GM10847 (cell line): ENCODE data around the gene FNBP1.

Experiments used
- POLR2A ChIP-seq: IDR thresholded peaks from 2 replicates; pipeline ENCODE4 v1.6.1; 2011; ENCODE audit not compliant: insufficient read length; ENCODE audit errors: extremely low read depth

Gene FNBP1

DNA sequence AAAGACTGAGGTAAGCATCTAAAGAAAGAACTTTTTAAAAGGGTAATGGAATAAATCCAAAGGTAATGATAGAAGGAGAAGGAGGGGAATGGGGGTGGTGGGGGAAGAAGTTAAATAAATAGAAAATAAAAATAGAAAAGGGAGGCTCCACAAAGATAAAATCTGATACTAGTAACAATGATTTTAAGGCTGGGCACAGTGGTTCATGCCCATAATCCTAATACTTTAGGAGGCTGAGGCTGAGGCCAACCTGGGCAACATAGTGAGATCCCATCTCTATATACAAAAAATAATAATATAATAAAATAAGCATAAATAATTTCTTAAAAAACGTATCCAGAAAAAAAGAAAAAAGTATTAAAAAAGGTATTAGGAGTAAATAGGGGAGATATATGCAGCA is 89.3 kb downstream of the FNBP1 start:
- no peak for TF ChIP-seq POLR2A

DNA sequence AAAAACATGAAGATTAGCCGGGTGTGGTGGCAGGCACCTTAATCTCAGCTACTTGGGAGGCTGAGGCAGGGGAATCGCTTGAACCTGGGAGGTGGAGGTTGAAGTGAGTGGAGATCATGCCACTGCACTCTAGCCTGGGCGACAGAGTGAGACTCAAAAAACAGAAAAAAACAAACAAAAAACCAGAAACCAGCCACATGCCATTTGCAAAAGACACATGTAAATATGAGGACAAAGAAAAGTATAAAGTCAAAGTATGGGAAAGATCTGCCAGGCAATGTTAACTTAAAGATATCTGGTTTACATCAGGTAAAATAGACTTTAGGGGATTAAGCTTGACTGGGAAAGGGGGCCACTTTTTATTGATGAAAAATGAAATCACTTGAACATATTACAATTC is 90.7 kb downstream of the FNBP1 start:
- TF ChIP-seq POLR2A, result no peak

DNA sequence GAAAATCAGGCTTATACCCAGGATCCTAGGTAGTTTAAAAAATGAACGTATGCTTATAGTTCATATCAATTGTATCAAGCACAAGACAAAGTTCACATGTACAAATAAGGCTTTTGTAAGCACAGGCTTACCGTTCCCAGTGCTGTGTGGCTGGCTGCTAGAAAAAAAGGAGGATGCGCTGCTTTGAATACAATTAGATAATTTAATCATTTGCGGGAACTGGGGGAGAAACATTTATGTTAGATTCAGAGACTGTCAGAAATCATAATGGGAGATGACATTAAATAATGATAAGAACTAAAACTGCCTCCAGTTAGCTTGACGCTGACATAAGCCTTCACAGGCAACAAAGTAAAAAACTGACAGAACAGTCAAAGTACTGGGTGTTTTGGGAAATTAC is 93.2 kb downstream of the FNBP1 start:
- TF ChIP-seq POLR2A, result no peak

DNA sequence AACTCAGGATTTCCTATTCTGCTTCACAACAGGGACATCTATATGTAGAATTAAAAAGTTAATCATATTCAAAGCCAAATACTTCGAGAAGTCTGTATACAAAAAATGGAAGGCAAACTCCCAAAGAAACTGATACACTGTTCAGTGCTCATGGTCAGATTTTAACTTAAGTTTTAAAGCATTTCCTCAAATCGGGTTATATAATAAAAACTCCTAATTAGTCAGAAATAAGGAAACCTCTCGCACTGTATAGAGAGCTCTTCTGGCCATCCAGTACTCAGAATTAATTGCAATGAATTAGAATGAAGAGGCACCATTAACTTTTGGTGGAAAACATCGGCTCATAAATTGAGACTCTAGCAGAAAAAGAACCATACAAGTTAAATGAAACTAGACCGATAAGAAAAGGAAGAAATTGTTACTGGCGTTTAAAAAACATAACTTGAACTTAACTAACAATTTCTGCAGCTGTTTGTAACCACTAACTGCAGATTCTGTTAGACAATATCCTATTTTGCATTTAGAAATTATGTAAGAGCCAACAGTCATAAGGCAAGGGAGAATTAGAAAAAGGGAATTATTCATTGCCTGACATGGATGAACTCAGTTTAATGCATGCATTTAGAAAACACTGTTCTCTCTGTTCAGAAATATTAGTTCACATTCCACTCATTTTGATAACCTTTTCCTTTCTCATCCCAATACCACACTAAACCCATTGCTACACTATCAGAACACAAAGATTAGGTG is 96.6 kb downstream of the FNBP1 start:
- no peak for TF ChIP-seq POLR2A

DNA sequence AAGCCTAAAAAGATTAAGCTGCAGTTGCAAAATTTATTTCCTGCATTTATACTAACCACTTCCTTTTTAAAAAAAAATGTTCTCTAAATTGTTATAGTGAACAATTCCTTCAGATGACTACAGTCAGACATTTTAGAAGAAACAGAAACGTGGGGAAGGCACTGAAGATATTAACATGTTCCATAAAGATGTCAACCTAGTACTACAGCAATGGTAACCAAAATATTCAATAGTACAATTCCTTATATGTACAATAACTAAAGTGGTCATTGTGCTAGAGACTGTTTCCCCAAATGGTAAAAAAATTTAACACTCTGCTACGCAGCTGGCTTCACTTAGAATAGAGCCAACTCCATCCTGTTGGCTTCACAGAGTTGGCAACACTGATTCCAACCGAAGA is 97.7 kb downstream of the FNBP1 start:
- no peak for TF ChIP-seq POLR2A

DNA sequence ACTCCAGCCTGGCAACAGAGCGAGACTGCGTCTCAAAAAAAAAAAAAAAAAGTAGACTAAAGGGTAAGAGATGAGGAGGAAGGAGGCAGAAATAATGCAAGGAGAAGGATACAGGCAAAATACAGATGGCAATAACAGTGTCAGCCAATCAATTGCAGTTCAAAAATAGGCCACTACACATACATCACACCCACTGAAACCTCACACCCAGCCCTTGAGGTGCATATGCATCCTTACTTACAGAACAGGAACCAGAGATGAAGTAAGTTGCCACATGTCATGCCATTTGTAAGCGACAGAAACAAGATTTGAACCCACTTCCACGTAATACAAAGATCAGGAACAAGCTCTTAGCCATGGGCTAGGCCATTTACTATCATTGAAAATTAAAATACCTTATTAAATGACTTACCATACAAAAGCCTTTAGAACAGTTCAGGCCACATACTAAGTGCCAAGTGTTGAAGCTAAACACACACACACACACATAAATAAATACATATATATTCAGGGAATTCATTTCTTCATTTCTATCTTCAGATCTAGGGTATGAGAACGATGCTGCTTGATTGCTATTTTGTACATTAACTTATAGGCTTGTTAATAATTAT is 98.4 kb downstream of the FNBP1 start:
- TF ChIP-seq POLR2A, result no peak

DNA sequence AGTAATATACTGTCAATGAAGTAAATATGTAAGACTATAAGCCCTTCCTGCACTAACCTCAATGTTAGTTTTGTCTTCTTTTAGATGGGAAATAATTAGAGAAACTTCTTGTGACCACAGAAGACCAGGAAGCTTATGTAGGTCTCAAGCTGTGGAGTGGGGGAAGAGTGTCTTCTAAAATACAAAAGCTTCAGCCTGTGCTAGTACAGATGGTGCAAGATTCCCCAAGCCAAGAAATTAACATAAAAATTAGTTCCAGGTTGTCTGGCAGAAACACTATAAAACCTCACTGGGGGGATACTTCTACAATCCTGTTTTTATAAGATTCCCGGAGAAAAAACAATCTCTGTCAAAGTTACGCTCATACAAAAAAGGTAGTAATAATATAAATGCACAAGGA is 103.6 kb downstream of the FNBP1 start:
- no peak for TF ChIP-seq POLR2A

DNA sequence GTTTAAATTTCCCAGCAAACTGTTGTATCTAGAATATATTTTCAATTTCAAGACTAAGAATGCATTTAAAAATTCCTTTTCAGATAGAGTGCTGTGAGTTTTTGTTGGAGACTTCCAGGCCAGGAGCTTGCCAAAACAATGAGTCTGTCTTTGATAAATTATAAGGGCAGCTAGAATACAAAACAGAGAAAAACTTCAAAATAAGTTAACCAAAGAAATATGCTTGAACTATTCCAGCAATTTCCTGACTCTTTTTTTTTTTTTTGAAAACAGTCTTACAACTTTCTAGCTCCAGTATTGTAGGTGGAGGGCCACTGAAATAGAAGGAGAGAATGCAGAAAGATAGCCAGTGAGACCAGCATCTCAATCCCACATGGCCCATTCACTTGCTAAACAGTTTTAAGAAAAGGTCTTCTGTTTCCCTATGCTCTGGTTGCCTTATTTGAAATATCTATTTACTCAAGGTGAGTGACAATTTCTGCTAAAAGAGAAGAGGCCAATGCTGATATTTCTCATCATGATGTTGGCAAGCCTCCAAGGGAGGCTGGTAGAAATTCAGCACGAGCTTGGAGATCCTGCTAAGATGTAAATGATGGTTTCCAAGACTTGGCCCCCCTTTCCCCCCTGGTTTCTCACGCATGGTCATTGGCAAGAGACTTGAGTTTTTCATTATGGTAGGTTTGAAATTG is 104.6 kb downstream of the FNBP1 start:
- no peak for TF ChIP-seq POLR2A

DNA sequence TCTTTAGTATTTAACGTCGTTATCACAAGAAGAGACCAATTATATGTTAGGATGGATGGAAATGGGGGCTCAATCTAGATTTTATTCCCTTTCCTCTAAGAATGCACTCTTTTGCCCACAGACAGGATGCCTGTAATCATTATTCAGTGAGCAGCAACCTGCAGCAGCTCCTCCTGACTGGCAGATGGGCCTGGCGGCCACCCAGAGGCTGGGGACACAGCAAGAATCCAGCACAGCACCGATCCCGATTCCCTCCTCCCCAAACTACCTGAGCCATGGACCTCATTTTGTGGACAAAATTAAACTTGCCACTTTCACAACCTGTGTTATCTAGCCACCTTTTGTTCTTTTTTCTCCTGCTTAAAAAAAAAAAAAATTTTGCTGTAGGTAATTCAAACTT is 106.8 kb downstream of the FNBP1 start:
- no peak for TF ChIP-seq POLR2A

DNA sequence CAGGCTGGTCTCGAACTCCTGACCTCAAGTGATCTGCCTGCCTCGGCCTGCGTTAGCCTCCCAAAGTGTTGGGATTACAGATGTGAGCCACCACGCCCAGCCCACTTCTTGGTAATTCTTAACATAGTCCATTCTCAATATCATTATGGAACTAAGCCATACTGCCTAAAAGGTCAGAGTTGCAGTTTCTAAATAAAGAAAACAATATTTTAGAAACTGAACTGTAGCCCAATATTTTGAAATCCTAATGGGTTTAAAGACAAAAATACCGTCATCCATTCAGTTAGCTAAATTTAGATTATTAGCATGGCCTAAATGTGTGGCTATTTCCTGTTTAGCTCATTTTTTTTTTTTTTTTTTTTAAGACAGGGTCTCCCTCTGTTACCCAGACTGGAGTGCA is 108.2 kb downstream of the FNBP1 start:
- no peak for TF ChIP-seq POLR2A

DNA sequence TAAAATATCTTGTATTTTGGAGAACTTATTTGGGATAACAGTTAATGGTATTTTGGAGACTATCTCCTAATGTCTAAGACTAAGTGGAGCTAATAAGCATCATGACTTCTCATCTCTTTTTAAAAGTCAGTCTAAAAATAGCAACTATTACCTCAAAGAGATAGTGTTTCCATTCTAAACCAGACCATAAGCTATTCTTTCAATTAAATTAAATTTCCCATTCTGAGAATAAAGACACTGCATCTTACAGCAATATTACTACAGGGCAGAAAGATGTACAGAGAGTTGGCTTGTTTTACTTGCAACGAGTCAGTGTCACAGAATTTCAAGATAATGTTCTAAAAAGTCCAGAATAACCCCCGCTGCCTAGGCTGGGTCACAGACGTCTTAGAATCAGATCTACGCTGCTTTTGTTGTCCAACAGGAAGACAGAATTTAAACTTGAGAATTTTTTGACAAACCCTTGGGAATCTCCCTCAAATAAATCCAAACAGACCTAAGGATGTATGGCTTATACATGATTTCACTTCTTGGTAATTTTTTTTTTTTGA is 108.9 kb downstream of the FNBP1 start:
- TF ChIP-seq POLR2A, result no peak

DNA sequence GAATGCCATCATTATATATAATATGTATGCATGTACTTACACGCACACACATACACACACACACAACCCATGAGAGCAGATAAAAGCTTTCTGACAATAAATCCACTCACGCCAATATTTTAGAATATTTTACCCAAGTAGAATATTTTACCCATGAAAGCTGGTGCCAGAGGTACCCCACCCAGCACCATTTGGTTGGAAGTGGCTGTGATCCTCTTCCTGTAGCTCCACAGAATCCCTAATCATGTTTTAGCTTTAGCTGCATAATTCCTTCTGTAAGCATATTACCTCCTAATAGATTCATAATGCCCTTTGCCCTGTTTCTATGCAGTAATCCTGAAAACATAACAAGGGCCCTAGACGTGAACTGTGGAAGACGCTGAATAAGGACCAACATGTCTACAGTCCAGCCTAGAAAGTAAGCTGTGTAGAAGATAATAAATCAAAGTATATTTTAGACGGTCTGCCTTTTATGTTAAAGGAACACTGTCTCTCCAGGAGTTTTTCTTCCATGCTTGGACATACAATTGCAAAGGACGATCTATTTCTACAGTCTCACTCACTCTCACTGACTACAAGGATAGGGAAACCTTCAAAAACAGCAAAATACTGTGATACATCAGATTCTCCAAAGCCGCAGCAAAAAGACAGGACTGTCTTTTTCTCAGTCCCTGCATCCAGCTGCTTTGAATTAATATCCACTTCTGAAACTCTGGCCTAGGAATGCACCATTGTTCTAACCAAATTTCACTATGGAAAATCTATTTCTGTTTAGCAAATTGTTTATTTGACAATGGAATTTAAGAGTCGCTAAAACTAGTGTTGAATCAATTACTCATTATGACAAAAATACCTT is 109.6 kb downstream of the FNBP1 start:
- no peak for TF ChIP-seq POLR2A

DNA sequence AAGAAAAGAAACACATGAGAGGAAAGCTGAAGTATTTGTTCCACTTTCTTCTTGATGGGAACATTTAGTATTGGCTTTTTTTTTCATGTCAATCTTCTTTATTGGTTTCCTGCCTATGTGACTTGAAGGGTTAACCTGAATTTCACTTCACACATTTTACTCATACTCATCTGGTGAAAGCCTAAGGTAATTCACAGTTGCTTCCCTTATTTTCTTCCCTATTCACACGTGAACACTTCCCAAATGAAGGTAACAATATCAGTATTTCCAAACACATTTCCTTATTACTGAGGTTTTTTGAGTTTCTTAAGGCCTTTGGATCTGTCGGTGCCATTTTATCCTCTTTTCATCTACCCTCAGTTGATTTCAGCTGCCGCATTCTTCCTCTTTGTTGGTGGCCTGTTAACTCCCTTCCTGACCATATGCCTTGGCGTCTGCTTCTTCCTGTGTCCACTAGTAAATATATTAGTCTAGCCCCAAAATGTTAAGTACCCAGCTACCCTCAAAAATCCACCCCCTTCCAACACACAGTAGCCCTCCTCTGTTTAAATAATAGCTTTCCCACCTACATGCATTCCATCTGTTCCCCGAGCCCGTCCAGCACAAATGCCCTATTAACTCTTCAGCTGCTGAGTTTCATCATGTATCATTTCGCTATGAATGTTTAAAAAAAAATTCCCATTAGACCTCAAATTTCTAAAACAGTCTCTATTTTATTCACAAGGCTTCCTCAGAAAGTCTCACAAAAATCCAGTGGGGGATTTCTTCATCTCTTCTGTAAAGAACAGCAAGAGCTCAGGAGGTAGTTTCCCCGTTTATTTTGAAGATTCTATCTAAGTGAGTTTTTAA is 110.5 kb downstream of the FNBP1 start:
- no peak for TF ChIP-seq POLR2A

DNA sequence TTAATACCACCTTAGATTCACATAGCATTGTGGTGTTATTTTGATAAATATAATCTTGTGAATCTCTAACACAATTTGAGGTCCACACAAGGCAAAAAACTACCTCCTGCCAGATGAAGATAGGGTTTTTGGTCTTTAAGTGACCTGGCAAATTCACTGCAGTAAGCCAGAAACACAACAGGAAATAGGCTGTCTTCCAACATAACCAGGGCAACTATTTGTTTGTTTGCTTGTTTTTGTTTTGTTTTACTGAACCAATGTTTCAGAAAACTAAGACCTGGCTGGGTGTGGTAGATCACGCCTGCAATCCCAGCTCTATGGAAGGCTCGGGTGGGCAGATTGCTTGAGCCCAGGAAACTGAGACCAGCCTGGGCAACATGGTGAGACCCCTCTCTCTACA is 112.2 kb downstream of the FNBP1 start:
- no peak for TF ChIP-seq POLR2A
